Measurements from ENCODE around the gene HPSE2. TPM values are rescaled to one million over a fixed set of nuclear protein-coding genes. Genes with fewer than 3 reads are reported as not detected.

The HPSE2 gene
- total RNA-seq, 1 donor from 2014 or later = not detected

DNA sequence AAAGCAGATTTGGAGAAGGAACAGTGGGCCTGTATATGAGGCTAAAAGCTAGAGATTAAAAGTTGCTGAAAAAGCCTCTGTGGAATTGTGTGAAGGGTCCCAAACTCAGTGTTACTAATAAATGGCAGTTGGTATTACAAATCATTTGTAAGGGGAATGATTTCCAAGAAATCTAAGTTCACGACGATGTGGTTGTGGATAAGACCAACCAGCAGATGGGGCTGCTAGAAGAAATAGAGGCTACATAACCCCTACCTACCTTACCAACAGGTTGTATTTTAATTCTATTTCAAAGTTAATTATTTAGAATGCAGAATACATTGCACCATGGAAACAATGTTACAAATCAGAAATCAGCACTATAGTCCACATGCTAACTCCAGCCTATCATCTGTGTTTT is 377.1 kb downstream of the HPSE2 start:
- H3K27me3 Mint-ChIP-seq (ENCODE audit: unreplicated experiment) = no peaks in the 10 kb centered on the region
- TF ChIP-seq, protein P1, sequence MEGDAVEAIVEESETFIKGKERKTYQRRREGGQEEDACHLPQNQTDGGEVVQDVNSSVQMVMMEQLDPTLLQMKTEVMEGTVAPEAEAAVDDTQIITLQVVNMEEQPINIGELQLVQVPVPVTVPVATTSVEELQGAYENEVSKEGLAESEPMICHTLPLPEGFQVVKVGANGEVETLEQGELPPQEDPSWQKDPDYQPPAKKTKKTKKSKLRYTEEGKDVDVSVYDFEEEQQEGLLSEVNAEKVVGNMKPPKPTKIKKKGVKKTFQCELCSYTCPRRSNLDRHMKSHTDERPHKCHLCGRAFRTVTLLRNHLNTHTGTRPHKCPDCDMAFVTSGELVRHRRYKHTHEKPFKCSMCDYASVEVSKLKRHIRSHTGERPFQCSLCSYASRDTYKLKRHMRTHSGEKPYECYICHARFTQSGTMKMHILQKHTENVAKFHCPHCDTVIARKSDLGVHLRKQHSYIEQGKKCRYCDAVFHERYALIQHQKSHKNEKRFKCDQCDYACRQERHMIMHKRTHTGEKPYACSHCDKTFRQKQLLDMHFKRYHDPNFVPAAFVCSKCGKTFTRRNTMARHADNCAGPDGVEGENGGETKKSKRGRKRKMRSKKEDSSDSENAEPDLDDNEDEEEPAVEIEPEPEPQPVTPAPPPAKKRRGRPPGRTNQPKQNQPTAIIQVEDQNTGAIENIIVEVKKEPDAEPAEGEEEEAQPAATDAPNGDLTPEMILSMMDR (IDR thresholded peaks at IDR 0.05; ENCODE audit: unreplicated experiment) = peak; percentile 24
- no peak overlapping the region for H3K27ac Mint-ChIP-seq (ENCODE audit: unreplicated experiment)
- H3K4me1 Mint-ChIP-seq (ENCODE audit: unreplicated experiment) = no peaks in the 10 kb centered on the region
- H3K36me3 Mint-ChIP-seq (ENCODE audit: low read depth, unreplicated experiment) = no peaks in the 10 kb centered on the region
- H3K4me3 Mint-ChIP-seq (ENCODE audit: unreplicated experiment) = no peak overlapping the region
- DNase-seq (ENCODE audit: low spot score) = no peak
- no peaks in the 10 kb centered on the region for H3K9me3 Mint-ChIP-seq (ENCODE audit: unreplicated experiment)

DNA sequence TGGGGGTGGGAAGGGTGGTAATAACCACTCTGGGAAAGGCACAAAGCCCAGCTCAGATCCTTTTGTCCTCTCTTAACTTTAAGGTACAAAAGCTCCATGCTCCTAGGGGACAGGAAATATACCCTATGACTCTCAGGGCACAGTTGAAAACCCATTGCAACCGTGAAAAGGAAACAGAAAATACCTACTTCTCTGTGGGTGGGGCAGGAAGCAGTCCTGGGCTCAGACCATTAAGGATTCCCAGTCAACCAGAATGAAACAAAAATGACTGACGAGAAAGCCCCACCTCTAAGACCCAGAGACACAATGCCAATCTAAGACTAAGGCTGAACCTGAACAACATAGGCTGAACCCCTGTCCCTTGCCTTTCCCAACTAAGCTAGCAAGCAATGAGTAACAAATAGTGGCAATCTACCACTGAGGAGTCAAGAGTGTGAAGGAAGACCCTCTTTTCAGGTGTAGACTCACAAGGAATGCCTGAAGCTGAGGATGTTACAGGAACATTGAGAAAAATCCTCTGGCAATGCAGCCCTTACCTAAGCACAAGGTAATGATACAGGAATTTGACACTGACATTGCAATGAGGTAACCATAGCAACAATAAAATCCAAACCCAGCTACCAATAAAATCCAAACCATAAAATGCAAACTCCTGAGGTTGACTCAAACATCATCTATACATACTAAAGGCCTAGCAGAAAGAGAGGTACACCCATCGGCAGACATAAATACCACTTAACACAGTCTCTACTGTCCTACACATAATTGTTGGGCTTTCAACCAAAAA is 380.1 kb downstream of the HPSE2 start:
- TF ChIP-seq, protein P1 (IDR thresholded peaks at IDR 0.05; ENCODE audit: unreplicated experiment) = no peak
- Mint-ChIP-seq H3K36me3 (ENCODE audit: low read depth, unreplicated experiment) (no peaks in the 10 kb centered on the region), H3K4me3 (ENCODE audit: unreplicated experiment) (no peak overlapping the region), H3K27me3 (ENCODE audit: unreplicated experiment) (peaks cover 1% of the 10 kb centered on the region), H3K9me3 (ENCODE audit: unreplicated experiment) (no peaks in the 10 kb centered on the region), H3K4me1 (ENCODE audit: unreplicated experiment) (no peaks in the 10 kb centered on the region), H3K27ac (ENCODE audit: unreplicated experiment) (no peak overlapping the region)
- no peak for DNase-seq (ENCODE audit: low spot score)

DNA sequence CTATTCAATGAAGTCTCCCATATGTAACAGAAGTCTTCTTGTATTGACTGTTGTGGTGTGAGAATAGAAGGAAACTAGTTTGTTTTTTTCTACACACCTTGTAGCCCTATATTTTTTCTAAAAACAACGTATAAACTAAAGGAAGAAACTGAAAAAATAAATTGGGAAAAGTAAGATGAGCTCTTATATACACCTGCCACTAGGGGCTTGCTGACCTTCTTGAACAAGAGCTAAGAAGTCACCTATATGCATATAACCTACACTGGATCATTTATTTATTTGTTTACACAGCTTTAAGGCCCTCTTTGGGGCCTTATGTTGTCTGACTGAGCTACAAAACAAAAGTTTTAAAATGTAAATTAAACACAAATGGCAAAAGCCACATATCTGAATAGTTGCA is 383.0 kb downstream of the HPSE2 start:
- no peak overlapping the region for H3K27ac Mint-ChIP-seq (ENCODE audit: unreplicated experiment)
- DNase-seq (ENCODE audit: low spot score) = no peak
- H3K27me3 Mint-ChIP-seq (ENCODE audit: unreplicated experiment) = peaks cover 1% of the 10 kb centered on the region
- H3K4me1 Mint-ChIP-seq (ENCODE audit: unreplicated experiment) = peaks cover 7% of the 10 kb centered on the region
- TF ChIP-seq, protein P1 (IDR thresholded peaks at IDR 0.05; ENCODE audit: unreplicated experiment) = peak; percentile 53
- H3K9me3 Mint-ChIP-seq (ENCODE audit: unreplicated experiment) = no peaks in the 10 kb centered on the region
- no peaks in the 10 kb centered on the region for H3K36me3 Mint-ChIP-seq (ENCODE audit: low read depth, unreplicated experiment)
- H3K4me3 Mint-ChIP-seq (ENCODE audit: unreplicated experiment) = no peak overlapping the region

DNA sequence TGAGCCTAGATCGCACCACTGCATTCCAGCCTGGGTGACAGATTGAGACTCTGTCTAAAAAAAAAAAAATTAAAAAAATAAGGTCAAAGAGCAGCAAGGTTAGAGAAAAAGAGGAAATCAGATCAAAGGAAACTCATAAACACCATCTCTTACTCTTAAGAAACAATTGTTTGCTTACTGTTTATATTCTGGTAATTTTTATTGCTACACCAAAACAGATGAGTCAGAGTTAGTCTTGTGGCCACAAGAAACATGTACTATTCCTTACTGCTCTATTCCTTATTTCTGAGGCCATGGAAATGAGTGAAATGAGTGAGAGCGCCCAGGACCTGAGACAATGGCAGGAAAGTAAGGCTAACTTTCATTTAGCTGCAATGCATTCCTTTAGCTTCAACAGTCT is 387.3 kb downstream of the HPSE2 start:
- DNase-seq (ENCODE audit: low spot score) = peak; percentile 5
- TF ChIP-seq, protein P1 (IDR thresholded peaks at IDR 0.05; ENCODE audit: unreplicated experiment) = no peak
- Mint-ChIP-seq H3K36me3 (ENCODE audit: low read depth, unreplicated experiment) (no peaks in the 10 kb centered on the region), H3K4me3 (ENCODE audit: unreplicated experiment) (no peak overlapping the region), H3K4me1 (ENCODE audit: unreplicated experiment) (peaks cover 8% of the 10 kb centered on the region), H3K27me3 (ENCODE audit: unreplicated experiment) (peaks cover under 1% of the 10 kb centered on the region), H3K9me3 (ENCODE audit: unreplicated experiment) (no peaks in the 10 kb centered on the region), H3K27ac (ENCODE audit: unreplicated experiment) (no peak overlapping the region)

DNA sequence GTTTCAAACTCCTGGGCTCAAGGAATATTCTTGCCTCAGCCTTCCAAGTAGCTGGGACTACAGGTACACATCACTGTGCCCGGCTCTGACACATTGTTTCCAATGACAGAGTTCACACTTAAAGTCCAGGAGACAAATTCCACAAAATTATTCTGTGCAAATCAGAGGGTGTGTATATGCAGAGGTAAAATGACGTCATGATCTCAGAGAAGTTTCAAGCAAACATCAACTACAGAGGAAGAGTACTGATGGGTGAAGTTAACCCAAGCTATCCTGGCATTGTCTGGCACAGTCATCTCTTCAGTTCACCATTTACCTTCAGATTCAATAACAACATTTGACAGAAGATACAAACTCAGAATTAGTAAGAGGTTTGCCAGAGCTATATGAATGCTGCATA is 388.9 kb downstream of the HPSE2 start:
- H3K27me3 Mint-ChIP-seq (ENCODE audit: unreplicated experiment) = no peaks in the 10 kb centered on the region
- no peaks in the 10 kb centered on the region for H3K36me3 Mint-ChIP-seq (ENCODE audit: low read depth, unreplicated experiment)
- H3K4me3 Mint-ChIP-seq (ENCODE audit: unreplicated experiment) = no peak overlapping the region
- TF ChIP-seq, protein P1 (IDR thresholded peaks at IDR 0.05; ENCODE audit: unreplicated experiment) = no peak
- H3K9me3 Mint-ChIP-seq (ENCODE audit: unreplicated experiment) = no peaks in the 10 kb centered on the region
- DNase-seq (ENCODE audit: low spot score) = no peak
- no peak overlapping the region for H3K27ac Mint-ChIP-seq (ENCODE audit: unreplicated experiment)
- peaks cover 8% of the 10 kb centered on the region for H3K4me1 Mint-ChIP-seq (ENCODE audit: unreplicated experiment)

Measured in endothelial cell (in vitro differentiated cells).